Neuronal stem cell (in vitro differentiated cells): ENCODE results near the gene SIN3B.

Source experiments
- DNase-seq: peaks from one replicate; pipeline ENCODE4 v3.0.0-alpha.2; 2013; ENCODE audit warnings: low spot score
- H2AFZ ChIP-seq: one replicate; pipeline ENCODE4 v1.6.1; 2013; ENCODE audit warnings: mild to moderate bottlenecking, low read length, inconsistent platforms
- H2AK5ac ChIP-seq: 2 replicates; pipeline ENCODE4 v1.6.1; 2013; ENCODE audit warnings: low read depth, mild to moderate bottlenecking, inconsistent platforms, low read length, moderate library complexity, mixed read lengths
- H2BK120ac ChIP-seq: 2 replicates; pipeline ENCODE4 v1.6.1; 2013; ENCODE audit warnings: low read depth, mild to moderate bottlenecking, inconsistent platforms, low read length, moderate library complexity, mixed read lengths
- H2BK12ac ChIP-seq: one replicate; pipeline ENCODE4 v1.6.1; 2013; ENCODE audit warnings: low read length, inconsistent platforms
- H2BK15ac ChIP-seq: 2 replicates; pipeline ENCODE4 v1.6.1; 2013; ENCODE audit warnings: mild to moderate bottlenecking, low read length, inconsistent platforms, mixed read lengths
- H2BK5ac ChIP-seq: one replicate; pipeline ENCODE4 v1.6.1; 2013; ENCODE audit warnings: inconsistent platforms, mild to moderate bottlenecking, low read length, moderate library complexity
- H3K14ac ChIP-seq: one replicate; pipeline ENCODE4 v1.6.1; 2013; ENCODE audit warnings: low read length, inconsistent platforms
- H3K18ac ChIP-seq: 2 replicates; pipeline ENCODE4 v1.6.1; 2013; ENCODE audit warnings: low read length, inconsistent platforms
- H3K23ac ChIP-seq: 2 replicates; pipeline ENCODE4 v1.6.1; 2013; ENCODE audit warnings: low read depth, mild to moderate bottlenecking, mixed read lengths, low read length, inconsistent platforms; ENCODE audit not compliant: poor library complexity
- H3K27ac ChIP-seq: replicated peaks from 3 replicates; pipeline ENCODE4 v1.5.1; 2013; ENCODE audit warnings: low read length, inconsistent platforms
- H3K27me3 ChIP-seq, 3 experiments: 2 replicates each; pipeline ENCODE4 v1.6.1; 2013; ENCODE audit warnings: low read length in 3 of 3, mild to moderate bottlenecking in 2 of 3, inconsistent platforms in 1 of 3, low read depth in 1 of 3, mixed read lengths in 1 of 3, moderate library complexity in 1 of 3; ENCODE audit not compliant: control insufficient read depth in 3 of 3, insufficient read depth in 3 of 3
- H3K36me3 ChIP-seq, 2 donors: replicated peaks in 1 of 2; 2 replicates each; pipeline ENCODE4 v1.6.1; 2013; ENCODE audit warnings: low read length in 2 of 2; ENCODE audit not compliant: control insufficient read depth in 2 of 2, insufficient read depth in 2 of 2
- H3K4ac ChIP-seq: 2 replicates; pipeline ENCODE4 v1.6.1; 2013; ENCODE audit warnings: inconsistent platforms, mild to moderate bottlenecking, low read length, moderate library complexity
- H3K4me1 ChIP-seq, 2 donors: 1 replicate in 1 of 2; 2 replicates in 1 of 2; pipeline ENCODE4 v1.6.1; 2013; ENCODE audit warnings: low read length in 2 of 2, low read depth in 1 of 2; ENCODE audit not compliant: control insufficient read depth in 2 of 2, insufficient read depth in 1 of 2
- H3K4me2 ChIP-seq: one replicate; pipeline ENCODE4 v1.6.1; 2013; ENCODE audit warnings: mild to moderate bottlenecking, low read length, inconsistent platforms; ENCODE audit not compliant: insufficient read depth, poor library complexity, severe bottlenecking
- H3K4me3 ChIP-seq, 2 donors: 2 replicates each; pipeline ENCODE4 v1.5.1; 2013; ENCODE audit warnings: low read length in 2 of 2, mild to moderate bottlenecking in 2 of 2, inconsistent platforms in 1 of 2, moderate library complexity in 1 of 2
- H3K79me1 ChIP-seq: one replicate; pipeline ENCODE4 v1.6.1; 2013; ENCODE audit warnings: low read depth, mild to moderate bottlenecking, inconsistent platforms, low read length, moderate library complexity
- H3K9ac ChIP-seq: one replicate; pipeline ENCODE4 v1.6.1; 2013; ENCODE audit warnings: mild to moderate bottlenecking, low read depth, low read length, inconsistent platforms; ENCODE audit not compliant: poor library complexity
- H3K9me3 ChIP-seq, 2 donors: replicated peaks in 1 of 2; 2 replicates each; pipeline versions ENCODE3 to v1.6.1; 2013; ENCODE audit warnings: low read length in 2 of 2, mild to moderate bottlenecking in 2 of 2, inconsistent platforms in 1 of 2, low read depth in 1 of 2, mixed read lengths in 1 of 2, moderate library complexity in 1 of 2; ENCODE audit not compliant: control insufficient read depth in 2 of 2, insufficient read depth in 1 of 2
- H4K8ac ChIP-seq: one replicate; pipeline ENCODE4 v1.6.1; 2013; ENCODE audit warnings: low read depth, mild to moderate bottlenecking, inconsistent platforms, low read length, moderate library complexity
- H4K91ac ChIP-seq: one replicate; pipeline ENCODE4 v1.6.1; 2013; ENCODE audit warnings: low read length, low read depth, mild to moderate bottlenecking, inconsistent platforms; ENCODE audit not compliant: poor library complexity
- WGBS, 2 donors: extraction: QIAGEN DNeasy Blood & Tissue Kit; methylation state at CpG; one replicate each; pipeline ENCODE4 v1.1.7; 2013; ENCODE audit warnings: missing lambda C conversion rate in 2 of 2, mixed read lengths in 1 of 2; ENCODE audit not compliant: insufficient read length in 2 of 2, insufficient replicate concordance in 1 of 2; ENCODE audit errors: extremely low coverage in 2 of 2; 5-methylcytosine and 5-hydroxymethylcytosine counted together

SIN3B gene

DNA sequence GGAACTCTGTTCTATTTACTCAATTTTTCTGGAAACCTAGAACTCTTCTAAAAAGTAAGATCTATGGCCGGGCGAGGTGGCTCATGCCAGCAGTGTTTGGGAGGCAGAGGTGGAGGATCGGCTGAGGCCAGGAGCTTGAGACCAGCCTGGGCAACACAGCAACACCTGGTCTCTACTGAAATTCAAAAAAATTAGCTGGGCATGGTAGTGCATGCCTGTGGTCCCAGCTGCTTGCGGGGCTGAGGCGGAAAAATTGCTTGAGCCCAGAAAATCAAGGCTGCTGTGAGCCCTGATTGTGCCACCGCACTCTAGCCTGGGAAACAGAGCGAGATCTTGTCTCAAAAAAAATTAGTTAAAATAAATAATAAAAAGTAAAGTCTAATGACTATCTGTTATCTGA, 88.2 kb downstream of the SIN3B start:
- Histone ChIP-seq H3K79me1 (no peaks in the 10 kb centered on the region), H3K9me3 (peaks cover 22 to 34% of the 10 kb centered on the region in 2 donors), H2AFZ (no peak overlapping the region), H3K14ac (no peak overlapping the region), H4K91ac (no peak overlapping the region), H3K4ac (no peak overlapping the region), H3K4me1 (no peaks in the 10 kb centered on the region), H2AK5ac (no peak overlapping the region), H3K4me3 (no peak overlapping the region), H3K4me2 (no peak overlapping the region), H3K27ac (no peak overlapping the region), H2BK12ac (no peak overlapping the region), H3K23ac (no peak overlapping the region), H3K36me3 (peaks cover 4 to 36% of the 10 kb centered on the region in 2 donors), H2BK15ac (no peak overlapping the region), H3K9ac (no peak overlapping the region), H2BK5ac (no peak overlapping the region), H4K8ac (no peak overlapping the region), H2BK120ac (no peak overlapping the region), H3K18ac (no peak overlapping the region), H3K27me3 (no peaks in the 10 kb centered on the region)
- no peak for DNase-seq
- no CpG with 5 or more reads among the region's 7 CpGs for WGBS, 2 donors

DNA sequence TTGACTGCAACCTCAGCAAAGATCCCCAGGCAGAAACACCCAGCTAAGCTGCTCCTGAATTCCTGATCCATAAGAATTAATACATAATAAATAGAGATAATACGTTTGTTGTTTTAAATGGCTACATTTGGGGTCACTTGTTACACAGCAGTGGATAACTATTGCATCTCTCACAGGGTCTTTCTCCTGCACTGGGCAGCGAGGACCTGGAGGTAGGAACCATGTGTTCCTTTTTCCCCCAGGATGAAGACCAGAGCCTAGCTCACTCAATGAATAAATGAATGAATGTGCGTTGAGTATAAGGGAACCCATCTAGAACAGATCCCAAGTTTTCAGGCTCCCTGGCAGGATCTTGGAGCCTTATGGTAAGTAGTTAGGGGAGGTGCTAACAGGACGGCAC, 90.3 kb downstream of the SIN3B start:
- Histone ChIP-seq H4K91ac (no peak overlapping the region), H3K4me3 (no peak overlapping the region), H3K9me3 (peaks cover 2 to 14% of the 10 kb centered on the region in 2 donors), H2BK5ac (no peak overlapping the region), H3K23ac (no peak overlapping the region), H3K4me2 (no peak overlapping the region), H2AK5ac (no peak overlapping the region), H3K4me1 (no peaks in the 10 kb centered on the region), H3K9ac (no peak overlapping the region), H2BK15ac (no peak overlapping the region), H2BK120ac (no peak overlapping the region), H3K27ac (no peak overlapping the region), H3K4ac (no peak overlapping the region), H2AFZ (no peak overlapping the region), H3K36me3 (peaks cover 4 to 28% of the 10 kb centered on the region in 2 donors), H3K27me3 (no peaks in the 10 kb centered on the region), H3K18ac (no peak overlapping the region), H3K79me1 (no peaks in the 10 kb centered on the region), H2BK12ac (no peak overlapping the region), H4K8ac (no peak overlapping the region), H3K14ac (no peak overlapping the region)
- no peak for DNase-seq
- WGBS, 2 donors, result no CpG with 5 or more reads among the region's 4 CpGs

DNA sequence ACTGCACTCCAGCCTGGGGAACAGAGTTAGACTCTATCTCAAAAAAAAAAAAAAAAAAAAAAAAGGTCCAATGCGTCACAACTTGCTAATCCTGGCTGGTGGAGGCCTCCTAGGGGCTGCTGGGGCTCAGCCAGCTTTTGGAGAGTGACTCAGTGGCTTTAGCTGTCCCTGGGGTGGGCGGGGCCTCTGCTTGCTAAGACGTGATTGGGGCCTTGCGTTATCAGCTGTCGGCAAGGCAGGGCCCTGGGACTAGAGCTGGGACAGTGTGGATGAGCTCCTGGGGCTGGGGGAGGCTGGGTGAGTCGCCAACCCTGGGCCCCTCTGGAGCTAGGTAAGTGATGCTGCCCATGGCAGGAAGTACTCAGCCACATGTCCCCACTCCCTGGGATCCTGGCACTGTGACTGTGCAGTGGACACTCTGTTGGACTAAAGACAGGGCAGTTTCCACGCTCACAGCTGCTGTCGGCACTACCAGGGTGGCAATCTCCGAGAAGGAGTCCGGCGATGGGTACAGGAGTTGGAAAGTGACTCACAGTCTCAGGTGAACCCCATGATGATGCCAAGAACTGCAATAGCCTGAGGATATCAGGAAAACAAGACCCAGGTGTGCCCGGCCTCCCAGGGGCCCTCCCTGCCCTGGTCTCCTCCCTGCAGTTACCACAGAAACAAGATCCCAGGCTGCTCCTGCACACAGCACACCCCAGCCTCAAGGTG, 91.8 kb downstream of the SIN3B start:
- H3K9ac ChIP-seq, result no peak overlapping the region
- H3K4me3 ChIP-seq, result no peak overlapping the region
- no peak overlapping the region for H2AFZ ChIP-seq
- no peak overlapping the region for H2BK15ac ChIP-seq
- H2BK120ac ChIP-seq, result no peak overlapping the region
- H3K4me2 ChIP-seq, result no peak overlapping the region
- H2BK5ac ChIP-seq, result no peak overlapping the region
- H2AK5ac ChIP-seq, result no peak overlapping the region
- H4K91ac ChIP-seq, result no peak overlapping the region
- H3K14ac ChIP-seq, result no peak overlapping the region
- peaks cover 9 to 12% of the 10 kb centered on the region in 2 donors for H3K9me3 ChIP-seq
- WGBS, 2 donors, result no CpG with 5 or more reads among the region's 12 CpGs
- H3K27me3 ChIP-seq, result no peaks in the 10 kb centered on the region
- DNase-seq, result no peak
- no peaks in the 10 kb centered on the region for H3K4me1 ChIP-seq
- H3K18ac ChIP-seq, result no peak overlapping the region
- H3K36me3 ChIP-seq, result peaks cover 4 to 29% of the 10 kb centered on the region in 2 donors
- no peaks in the 10 kb centered on the region for H3K79me1 ChIP-seq
- H3K23ac ChIP-seq, result no peak overlapping the region
- H3K4ac ChIP-seq, result no peak overlapping the region
- H4K8ac ChIP-seq, result no peak overlapping the region
- H2BK12ac ChIP-seq, result no peak overlapping the region
- no peak overlapping the region for H3K27ac ChIP-seq

- H2BK120ac ChIP-seq, result no peak overlapping the region
- peaks cover 9 to 15% of the 10 kb centered on the region in 2 donors for H3K9me3 ChIP-seq
- no peak overlapping the region for H3K4me2 ChIP-seq
- no peaks in the 10 kb centered on the region for H3K27me3 ChIP-seq
- H2AFZ ChIP-seq, result no peak overlapping the region
- H4K8ac ChIP-seq, result no peak overlapping the region
- WGBS, 2 donors, result no CpG with 5 or more reads among the region's 21 CpGs
- no peak overlapping the region for H3K9ac ChIP-seq
- H3K4me1 ChIP-seq, result no peaks in the 10 kb centered on the region
- no peak overlapping the region for H2BK15ac ChIP-seq
- H2BK5ac ChIP-seq, result no peak overlapping the region
- peaks cover 4 to 29% of the 10 kb centered on the region in 2 donors for H3K36me3 ChIP-seq
- H3K18ac ChIP-seq, result no peak overlapping the region
- no peak overlapping the region for H2BK12ac ChIP-seq
- no peak overlapping the region for H2AK5ac ChIP-seq
- peak overlapping the region; percentile 72 for H4K91ac ChIP-seq
- no peaks in the 10 kb centered on the region for H3K79me1 ChIP-seq
- DNase-seq, result no peak
- no peak overlapping the region for H3K23ac ChIP-seq
- H3K27ac ChIP-seq, result no peak overlapping the region
- no peak overlapping the region for H3K4me3 ChIP-seq
- no peak overlapping the region for H3K4ac ChIP-seq
- H3K14ac ChIP-seq, result no peak overlapping the region
Observed at GRCh38 chr19:16921766-16922591, 92.8 kb downstream of the SIN3B start.
